ENCODE data around the gene TENM4.
A peak's percentile ranks its signal among the peaks of the same experiment; 100 is the strongest.
"Not testable (repeated sequence)": the region's sequence is repeated elsewhere in the genome, so short reads cannot be mapped to it uniquely, and the experiment has no call there.

TENM4 gene

GRCh38 chr11:79201677-79202347 is 239.0 kb downstream of the TENM4 start:
- DNase-seq = no peak

GRCh38 chr11:79200398-79201070 is 240.3 kb downstream of the TENM4 start:
- DNase-seq = no peak

GRCh38 chr11:79199729-79200354 is 241.0 kb downstream of the TENM4 start:
- no peak for DNase-seq

GRCh38 chr11:79198898-79199250 is 242.0 kb downstream of the TENM4 start:
- DNase-seq = no peak

GRCh38 chr11:79198203-79198897 is 242.5 kb downstream of the TENM4 start:
- no peak for DNase-seq

GRCh38 chr11:79196950-79197349 is 243.9 kb downstream of the TENM4 start:
- no peak for DNase-seq

GRCh38 chr11:79195209-79195608 is 245.6 kb downstream of the TENM4 start:
- DNase-seq = no peak

- DNase-seq = no peak
These were observed 247.0 kb downstream of the TENM4 start for GRCh38 chr11:79193663-79194310.

- DNase-seq = no peak
These were observed 248.0 kb downstream of the TENM4 start for GRCh38 chr11:79192836-79193235.

GRCh38 chr11:79191716-79192115 is 249.1 kb downstream of the TENM4 start:
- DNase-seq = not testable (repeated sequence)

GRCh38 chr11:79190553-79190952 is 250.3 kb downstream of the TENM4 start:
- DNase-seq = not testable (repeated sequence)

GRCh38 chr11:79189601-79190000 is 251.2 kb downstream of the TENM4 start:
- no peak for DNase-seq

GRCh38 chr11:79189055-79189454 is 251.8 kb downstream of the TENM4 start:
- DNase-seq = no peak

- DNase-seq = no peak
These were observed 254.2 kb downstream of the TENM4 start for GRCh38 chr11:79186669-79187068.

GRCh38 chr11:79185351-79185750 is 255.5 kb downstream of the TENM4 start:
- DNase-seq = no peak

GRCh38 chr11:79184285-79184684 is 256.5 kb downstream of the TENM4 start:
- no peak for DNase-seq

GRCh38 chr11:79182794-79183193 is 258.0 kb downstream of the TENM4 start:
- DNase-seq = no peak

GRCh38 chr11:79179087-79179486 is 261.7 kb downstream of the TENM4 start:
- no peak for DNase-seq

- no peak for DNase-seq
These were observed 266.5 kb downstream of the TENM4 start for GRCh38 chr11:79174045-79175008.

- DNase-seq = peak in 1 of 14 donors; percentile 22
These were observed 267.2 kb downstream of the TENM4 start for GRCh38 chr11:79173615-79174014.

- no peak for DNase-seq
These were observed 270.5 kb downstream of the TENM4 start for GRCh38 chr11:79170321-79170720.
